ENCODE data around the gene UNC5CL.
A peak's percentile ranks its signal among the peaks of the same experiment; 100 is the strongest.

UNC5CL gene

GRCh38 chr6:41074692-41075436, 35.8 kb upstream of the UNC5CL start:
- H3K36me3 ChIP-seq (ENCODE audit: control insufficient read depth, insufficient read depth, low read length) = peaks cover 18% of the 10 kb centered on the region
- peak overlapping the region; percentile 92 for H3K4me3 ChIP-seq (ENCODE audit: insufficient read depth, low read depth, low read length, poor library complexity, severe bottlenecking)
- no peaks in the 10 kb centered on the region for H3K27me3 ChIP-seq (replicated peaks; ENCODE audit: control insufficient read depth, insufficient read depth, low read length, poor library complexity, severe bottlenecking)
- peak overlapping the region; percentile 94 for H3K27ac ChIP-seq (ENCODE audit: insufficient read depth, low read length, poor library complexity, severe bottlenecking)
- no peaks in the 10 kb centered on the region for H3K9me3 ChIP-seq (ENCODE audit: control insufficient read depth, low read length)
- H3K4me1 ChIP-seq (ENCODE audit: control insufficient read depth, insufficient read depth, low read length, poor library complexity, severe bottlenecking) = peaks cover 32% of the 10 kb centered on the region
- DNase-seq = no peak

GRCh38 chr6:41073968-41074691, 35.1 kb upstream of the UNC5CL start:
- Histone ChIP-seq H3K4me3 (ENCODE audit: insufficient read depth, low read depth, low read length, poor library complexity, severe bottlenecking) (peak overlapping the region; percentile 92), H3K9me3 (ENCODE audit: control insufficient read depth, low read length) (no peaks in the 10 kb centered on the region)
- DNase-seq = no peak

GRCh38 chr6:41073203-41073967, 34.4 kb upstream of the UNC5CL start:
- Histone ChIP-seq H3K27me3 (replicated peaks; ENCODE audit: control insufficient read depth, insufficient read depth, low read length, poor library complexity, severe bottlenecking) (no peaks in the 10 kb centered on the region), H3K36me3 (ENCODE audit: control insufficient read depth, insufficient read depth, low read length) (peaks cover 17% of the 10 kb centered on the region), H3K27ac (ENCODE audit: insufficient read depth, low read length, poor library complexity, severe bottlenecking) (peak overlapping the region; percentile 94), H3K9me3 (ENCODE audit: control insufficient read depth, low read length) (no peaks in the 10 kb centered on the region), H3K4me3 (ENCODE audit: insufficient read depth, low read depth, low read length, poor library complexity, severe bottlenecking) (peak overlapping the region; percentile 92), H3K4me1 (ENCODE audit: control insufficient read depth, insufficient read depth, low read length, poor library complexity, severe bottlenecking) (peaks cover 30% of the 10 kb centered on the region)
- DNase-seq = peak; percentile 70 to 79 (median 71)

More at GRCh38 chr6:41073968-41074691, 35.1 kb upstream of the UNC5CL start:
- peak overlapping the region; percentile 94 for H3K27ac ChIP-seq (ENCODE audit: insufficient read depth, low read length, poor library complexity, severe bottlenecking)
- peaks cover 30% of the 10 kb centered on the region for H3K4me1 ChIP-seq (ENCODE audit: control insufficient read depth, insufficient read depth, low read length, poor library complexity, severe bottlenecking)
- H3K36me3 ChIP-seq (ENCODE audit: control insufficient read depth, insufficient read depth, low read length) = peaks cover 17% of the 10 kb centered on the region
- H3K27me3 ChIP-seq (replicated peaks; ENCODE audit: control insufficient read depth, insufficient read depth, low read length, poor library complexity, severe bottlenecking) = no peaks in the 10 kb centered on the region

- peak in 1 of 3 donors; percentile 100 for DNase-seq
- Histone ChIP-seq H3K4me3 (ENCODE audit: insufficient read depth, low read depth, low read length, poor library complexity, severe bottlenecking) (peak within 1 kb of the TSS; percentile 92), H3K36me3 (ENCODE audit: control insufficient read depth, insufficient read depth, low read length) (peaks cover 20% of the 10 kb centered on the region), H3K4me1 (ENCODE audit: control insufficient read depth, insufficient read depth, low read length, poor library complexity, severe bottlenecking) (peaks cover 30% of the 10 kb centered on the region), H3K9me3 (ENCODE audit: control insufficient read depth, low read length) (no peaks in the 10 kb centered on the region), H3K27ac (ENCODE audit: insufficient read depth, low read length, poor library complexity, severe bottlenecking) (peak within 1 kb of the TSS; percentile 94), H3K27me3 (replicated peaks; ENCODE audit: control insufficient read depth, insufficient read depth, low read length, poor library complexity, severe bottlenecking) (no peaks in the 10 kb centered on the region)
These were observed 33.8 kb upstream of the UNC5CL start, which contains the start of gene NFYA for GRCh38 chr6:41072836-41073202. Gene NFYA (plus strand): TSS chr6:41072974. CDS start chr6:41079090, 6,116 bp downstream.

GRCh38 chr6:41071923-41072835, 33.2 kb upstream of the UNC5CL start, which contains the start of gene OARD1:
Gene OARD1 (minus strand): TSS chr6:41072356. CDS start chr6:41071634, 722 bp downstream.
- Histone ChIP-seq H3K27ac (ENCODE audit: insufficient read depth, low read length, poor library complexity, severe bottlenecking) (peak within 1 kb of the TSS; percentile 94), H3K9me3 (ENCODE audit: control insufficient read depth, low read length) (no peaks in the 10 kb centered on the region), H3K27me3 (replicated peaks; ENCODE audit: control insufficient read depth, insufficient read depth, low read length, poor library complexity, severe bottlenecking) (no peaks in the 10 kb centered on the region), H3K36me3 (ENCODE audit: control insufficient read depth, insufficient read depth, low read length) (peaks cover 20% of the 10 kb centered on the region), H3K4me1 (ENCODE audit: control insufficient read depth, insufficient read depth, low read length, poor library complexity, severe bottlenecking) (peaks cover 30% of the 10 kb centered on the region), H3K4me3 (ENCODE audit: insufficient read depth, low read depth, low read length, poor library complexity, severe bottlenecking) (peak within 1 kb of the TSS; percentile 92)
- DNase-seq = peak; percentile 100

GRCh38 chr6:41071501-41071922, 32.5 kb upstream of the UNC5CL start:
- Histone ChIP-seq H3K4me3 (ENCODE audit: insufficient read depth, low read depth, low read length, poor library complexity, severe bottlenecking) (peak overlapping the region; percentile 92), H3K36me3 (ENCODE audit: control insufficient read depth, insufficient read depth, low read length) (peaks cover 20% of the 10 kb centered on the region), H3K27ac (ENCODE audit: insufficient read depth, low read length, poor library complexity, severe bottlenecking) (peak overlapping the region; percentile 94), H3K27me3 (replicated peaks; ENCODE audit: control insufficient read depth, insufficient read depth, low read length, poor library complexity, severe bottlenecking) (no peaks in the 10 kb centered on the region), H3K9me3 (ENCODE audit: control insufficient read depth, low read length) (no peaks in the 10 kb centered on the region), H3K4me1 (ENCODE audit: control insufficient read depth, insufficient read depth, low read length, poor library complexity, severe bottlenecking) (peaks cover 30% of the 10 kb centered on the region)
- DNase-seq = no peak

GRCh38 chr6:41066867-41067304, 27.9 kb upstream of the UNC5CL start:
- Histone ChIP-seq H3K4me3 (ENCODE audit: insufficient read depth, low read depth, low read length, poor library complexity, severe bottlenecking) (no peak overlapping the region), H3K27ac (ENCODE audit: insufficient read depth, low read length, poor library complexity, severe bottlenecking) (no peak overlapping the region), H3K27me3 (replicated peaks; ENCODE audit: control insufficient read depth, insufficient read depth, low read length, poor library complexity, severe bottlenecking) (no peaks in the 10 kb centered on the region), H3K36me3 (ENCODE audit: control insufficient read depth, insufficient read depth, low read length) (peaks cover 40% of the 10 kb centered on the region), H3K9me3 (ENCODE audit: control insufficient read depth, low read length) (no peaks in the 10 kb centered on the region), H3K4me1 (ENCODE audit: control insufficient read depth, insufficient read depth, low read length, poor library complexity, severe bottlenecking) (peaks cover 7% of the 10 kb centered on the region)
- DNase-seq = peak; percentile 14 to 57 (median 24)

GRCh38 chr6:41065550-41066026, 26.6 kb upstream of the UNC5CL start:
- Histone ChIP-seq H3K36me3 (ENCODE audit: control insufficient read depth, insufficient read depth, low read length) (peaks cover 51% of the 10 kb centered on the region), H3K9me3 (ENCODE audit: control insufficient read depth, low read length) (no peaks in the 10 kb centered on the region), H3K27ac (ENCODE audit: insufficient read depth, low read length, poor library complexity, severe bottlenecking) (no peak overlapping the region), H3K4me3 (ENCODE audit: insufficient read depth, low read depth, low read length, poor library complexity, severe bottlenecking) (no peak overlapping the region), H3K4me1 (ENCODE audit: control insufficient read depth, insufficient read depth, low read length, poor library complexity, severe bottlenecking) (no peaks in the 10 kb centered on the region), H3K27me3 (replicated peaks; ENCODE audit: control insufficient read depth, insufficient read depth, low read length, poor library complexity, severe bottlenecking) (no peaks in the 10 kb centered on the region)
- no peak for DNase-seq

GRCh38 chr6:41064841-41065240, 25.8 kb upstream of the UNC5CL start:
- DNase-seq = no peak
- Histone ChIP-seq H3K27me3 (replicated peaks; ENCODE audit: control insufficient read depth, insufficient read depth, low read length, poor library complexity, severe bottlenecking) (no peaks in the 10 kb centered on the region), H3K27ac (ENCODE audit: insufficient read depth, low read length, poor library complexity, severe bottlenecking) (no peak overlapping the region), H3K9me3 (ENCODE audit: control insufficient read depth, low read length) (no peaks in the 10 kb centered on the region), H3K4me3 (ENCODE audit: insufficient read depth, low read depth, low read length, poor library complexity, severe bottlenecking) (no peak overlapping the region), H3K36me3 (ENCODE audit: control insufficient read depth, insufficient read depth, low read length) (peaks cover 43% of the 10 kb centered on the region), H3K4me1 (ENCODE audit: control insufficient read depth, insufficient read depth, low read length, poor library complexity, severe bottlenecking) (no peaks in the 10 kb centered on the region)

All from effector memory CD4-positive, alpha-beta T cell (primary cell).